ENCODE results near the gene EXOC3L4.
"Not testable (repeated sequence)": the region's sequence is repeated elsewhere in the genome, so short reads cannot be mapped to it uniquely, and the experiment has no call there.

Gene EXOC3L4

DNA sequence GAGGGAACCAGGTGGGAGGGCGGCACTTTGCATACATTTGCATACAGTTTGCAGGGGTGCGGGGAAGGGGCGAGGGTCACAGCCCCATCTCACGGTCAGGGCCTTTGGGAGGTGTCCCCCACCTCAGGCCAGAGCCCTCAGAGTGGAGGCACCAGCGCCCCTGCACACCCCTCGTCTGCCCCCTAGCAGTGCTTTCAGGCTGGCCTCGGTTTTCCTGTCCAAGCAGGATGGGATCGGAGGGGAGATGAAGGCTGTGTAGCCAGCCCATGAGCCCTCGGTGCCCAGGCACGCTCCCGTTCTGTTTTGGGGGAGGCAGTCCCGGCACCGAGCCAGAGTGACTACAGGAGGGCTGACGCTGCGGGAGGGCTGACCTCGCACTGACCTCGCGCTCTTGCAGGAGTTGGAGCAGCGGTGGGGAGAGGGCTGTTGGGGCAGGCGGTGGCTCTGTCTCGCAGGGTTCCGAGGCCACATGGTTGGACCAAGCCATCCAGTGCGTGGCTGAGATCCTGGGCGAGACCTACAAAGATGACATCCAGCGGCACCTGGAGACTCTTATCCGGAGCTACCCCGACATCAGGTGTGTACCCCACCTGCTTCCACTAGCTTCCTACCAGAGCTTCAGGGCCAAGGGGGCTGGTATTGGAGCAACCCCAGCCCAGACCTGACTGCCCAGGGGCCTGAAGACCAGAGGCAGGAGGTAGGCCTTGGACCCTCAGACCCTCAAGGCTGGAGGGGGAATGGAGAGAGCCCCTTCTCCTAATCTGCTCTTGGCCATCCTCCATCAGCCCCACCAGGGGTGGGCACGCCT is 13.6 kb downstream of the EXOC3L4 start:
- DNase-seq, result peak; percentile 38

GRCh38 chr14:103108749-103109207 is 14.3 kb downstream of the EXOC3L4 start:
- no peak for DNase-seq

- peak; percentile 58 for DNase-seq
These were observed 15.3 kb downstream of the EXOC3L4 start for GRCh38 chr14:103109535-103110441.

GRCh38 chr14:103110681-103111231 is 16.2 kb downstream of the EXOC3L4 start:
- no peak for DNase-seq

DNA sequence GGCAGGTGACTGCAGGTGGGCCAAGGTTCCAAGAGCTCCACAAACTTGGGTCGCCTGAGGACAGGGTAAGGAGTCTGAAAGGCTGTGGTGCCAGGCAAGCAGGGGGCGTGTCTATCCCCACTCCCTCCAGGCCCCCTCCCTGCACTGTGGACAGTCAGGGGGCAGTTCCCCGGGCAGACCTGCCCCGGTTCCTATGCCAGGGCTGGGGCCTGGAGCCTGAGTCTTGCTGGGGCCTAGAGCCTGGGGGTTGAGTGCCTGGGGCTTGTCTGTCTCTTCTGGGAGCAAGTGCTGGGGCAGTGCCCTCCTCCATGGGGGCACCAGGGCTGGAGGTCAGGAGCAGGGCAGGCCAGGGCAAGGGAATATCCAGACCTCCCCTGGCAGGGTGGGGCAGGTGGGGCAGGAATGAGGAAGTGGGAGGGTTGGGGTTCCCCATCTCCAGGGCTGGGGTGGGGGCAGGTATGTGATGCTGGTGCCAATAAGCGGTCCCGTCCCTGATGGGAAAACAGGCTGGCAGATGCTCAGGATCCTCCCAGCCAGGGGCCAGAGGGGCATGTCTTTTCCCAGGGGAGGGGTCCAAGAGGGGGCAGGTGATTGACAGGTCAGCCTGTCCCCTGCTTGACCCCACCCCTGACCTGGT is 16.8 kb downstream of the EXOC3L4 start:
- DNase-seq, result no peak

- DNase-seq, result no peak
These were observed 18.1 kb downstream of the EXOC3L4 start for GRCh38 chr14:103112400-103113243.

- no peak for DNase-seq
These were observed 18.8 kb downstream of the EXOC3L4 start for GRCh38 chr14:103113303-103113702.

- no peak for DNase-seq
These were observed 19.2 kb downstream of the EXOC3L4 start for GRCh38 chr14:103113774-103114173.

DNA sequence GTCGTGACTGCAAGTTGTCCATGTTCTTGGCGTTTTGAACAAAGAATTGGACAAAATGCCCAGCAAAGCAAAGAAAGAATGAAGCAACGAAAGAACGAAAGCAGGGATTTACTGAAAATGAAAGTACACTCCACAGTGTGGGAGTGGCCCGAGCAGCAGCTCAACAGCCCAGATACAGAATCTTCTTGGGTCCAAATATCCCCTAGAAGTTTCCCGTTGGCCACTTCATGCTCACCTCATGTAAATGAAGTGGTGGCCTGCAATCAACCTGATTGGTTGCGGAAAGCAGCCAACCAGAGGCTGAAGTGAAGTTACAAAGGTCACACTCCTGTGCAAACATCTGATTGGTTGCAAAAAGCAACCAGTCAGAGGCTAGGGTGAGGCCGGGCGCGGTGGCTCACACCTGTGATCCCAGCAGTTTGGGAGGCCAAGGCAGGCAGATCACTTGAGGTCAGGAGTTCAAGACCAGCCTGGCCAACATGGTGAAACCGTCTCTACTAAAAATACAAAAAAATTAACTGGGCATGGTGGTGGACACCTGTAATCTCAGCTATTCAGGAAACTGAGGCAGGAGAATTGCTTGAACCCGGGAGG is 20.7 kb downstream of the EXOC3L4 start:
- not testable (repeated sequence) for DNase-seq

DNA sequence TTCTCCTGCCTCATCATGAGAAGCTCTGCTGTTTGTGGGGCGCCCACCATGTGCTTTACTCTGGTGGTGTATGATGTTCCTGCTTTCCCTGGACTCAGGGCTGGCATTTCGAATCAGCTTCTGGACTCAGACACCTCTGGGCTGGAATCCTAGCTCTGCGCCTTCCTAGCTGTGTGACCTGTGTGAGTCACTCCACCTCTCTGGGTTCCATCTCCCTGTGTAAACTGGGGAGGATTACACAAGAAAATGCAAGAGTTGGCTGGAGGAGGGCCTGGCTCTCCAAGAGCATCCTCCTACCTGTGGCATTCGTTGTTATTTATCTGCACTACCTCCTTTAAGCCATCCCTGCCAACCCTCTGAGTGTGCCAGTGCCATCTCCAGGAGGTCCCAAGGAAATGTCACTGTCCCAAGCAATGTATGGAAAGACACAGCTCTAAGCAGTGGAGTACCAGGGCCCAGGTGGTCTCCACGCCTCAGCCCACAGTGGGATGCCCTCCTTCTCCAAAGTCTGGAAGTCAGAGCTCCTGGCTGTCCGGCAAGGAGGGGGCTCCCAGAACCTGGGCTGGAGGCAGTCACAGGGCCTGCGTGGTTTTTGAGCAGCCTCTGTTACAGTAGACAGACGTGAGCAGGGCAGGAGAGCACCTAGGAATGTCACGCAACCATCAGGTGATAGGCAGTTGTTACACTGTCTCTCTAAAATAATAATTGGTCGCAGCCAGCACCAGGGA is 21.5 kb downstream of the EXOC3L4 start:
- DNase-seq, result no peak

GRCh38 chr14:103116636-103117035 is 22.1 kb downstream of the EXOC3L4 start:
- no peak for DNase-seq

DNA sequence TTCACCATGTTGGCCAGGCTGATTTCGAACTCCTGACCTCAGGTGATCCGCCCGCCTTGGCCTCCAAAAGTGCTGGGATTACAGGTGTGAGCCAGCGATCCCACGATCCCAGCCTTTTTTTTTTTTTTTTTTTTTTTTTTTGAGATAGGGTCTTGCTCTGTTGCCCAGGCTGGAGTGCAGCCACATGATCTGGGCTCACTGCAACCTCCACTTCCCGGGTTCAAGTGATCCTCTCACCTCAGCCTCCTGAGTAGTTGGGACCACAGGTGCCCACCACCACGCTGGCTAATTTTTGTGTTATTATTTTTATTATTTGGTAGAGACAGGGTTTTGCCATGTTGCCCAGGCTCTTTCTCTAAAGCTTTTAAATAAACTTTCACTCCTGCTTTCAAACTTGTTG is 23.0 kb downstream of the EXOC3L4 start:
- not testable (repeated sequence) for DNase-seq

DNA sequence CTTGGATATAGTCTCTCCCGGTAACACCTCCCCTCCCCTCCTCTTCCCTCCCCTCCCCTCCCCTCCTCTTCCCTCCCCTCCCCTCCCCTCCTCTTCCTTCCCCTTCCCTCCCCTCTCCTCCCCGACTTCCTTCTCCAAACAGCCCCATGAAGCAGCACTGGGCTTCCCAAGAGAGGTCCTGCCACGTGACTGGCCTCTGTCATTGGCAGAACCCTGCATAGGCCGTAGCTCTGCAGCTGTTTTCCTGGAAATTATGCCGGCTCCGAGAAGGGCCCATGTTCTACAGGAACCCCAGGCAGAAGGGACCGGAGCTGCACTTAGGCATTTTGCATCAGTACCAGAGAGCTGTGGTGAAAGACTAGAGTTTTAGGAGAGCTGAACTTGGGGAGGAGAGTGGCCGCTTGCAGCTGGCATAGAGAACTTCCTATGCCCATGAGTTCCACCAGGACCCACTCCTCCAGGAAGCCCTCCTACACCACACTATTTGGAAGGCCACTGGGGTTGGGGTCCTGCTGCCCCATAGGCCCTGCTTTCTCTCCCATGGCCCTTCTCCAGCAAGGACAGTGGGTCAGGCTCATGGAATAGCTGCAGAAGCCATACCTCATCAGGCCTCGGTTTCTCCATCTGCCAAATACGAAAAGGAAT is 23.6 kb downstream of the EXOC3L4 start:
- no peak for DNase-seq

- no peak for DNase-seq
These were observed 24.3 kb downstream of the EXOC3L4 start for GRCh38 chr14:103118663-103119404.

DNA sequence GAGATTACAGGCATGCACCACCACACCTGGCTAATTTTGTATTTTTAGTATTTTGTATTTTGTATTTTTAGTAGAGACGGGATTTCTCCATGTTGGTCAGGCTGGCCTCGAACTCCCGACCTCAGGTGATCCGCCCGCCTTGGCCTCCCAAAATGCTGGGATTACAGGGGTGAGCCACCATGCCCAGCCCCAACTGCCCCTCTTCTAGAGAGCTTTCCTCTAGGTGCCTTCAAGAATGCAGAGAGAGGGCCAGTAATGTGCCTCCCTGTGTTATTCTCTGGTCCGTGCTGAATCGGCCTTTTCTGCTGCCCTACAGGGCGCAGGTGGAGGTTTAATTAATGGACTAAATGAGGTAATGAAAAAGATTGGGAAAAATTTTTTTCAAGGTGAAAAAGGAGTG is 25.0 kb downstream of the EXOC3L4 start:
- not testable (repeated sequence) for DNase-seq

DNA sequence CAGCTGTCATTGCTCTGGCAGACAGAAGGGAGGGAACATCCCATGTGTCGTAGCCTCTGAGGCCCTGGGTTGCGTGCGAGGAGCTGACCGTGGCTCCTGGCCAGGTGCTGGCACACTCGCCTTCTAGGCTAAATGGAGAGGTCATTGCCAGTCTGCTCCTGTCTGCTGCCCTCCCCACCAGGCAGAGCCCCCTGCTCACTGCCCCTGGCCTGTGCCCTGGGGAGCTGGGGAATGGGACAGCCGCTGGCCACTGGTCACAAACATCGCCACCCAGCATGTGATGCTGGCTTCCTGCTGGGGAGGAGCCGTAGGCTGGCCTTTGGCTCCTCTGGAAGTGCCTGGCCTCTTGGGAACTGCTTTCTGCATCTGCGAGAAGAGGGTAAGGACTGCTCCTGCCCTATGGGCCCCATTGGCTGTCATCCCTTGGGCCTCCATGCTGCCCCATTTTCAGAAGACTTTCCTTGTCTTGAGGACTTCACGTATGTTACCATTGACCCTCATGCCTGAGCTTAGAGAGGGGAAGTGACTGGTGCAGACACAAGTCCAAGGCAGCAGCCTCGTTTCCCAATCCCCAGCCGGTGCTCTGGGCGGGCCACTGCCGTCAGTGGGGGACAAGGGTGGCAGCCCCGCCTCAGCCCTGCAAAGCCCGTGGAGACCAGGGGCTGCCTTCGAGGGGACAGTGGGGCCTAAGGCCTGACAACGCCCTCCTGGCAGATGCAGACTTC is 26.8 kb downstream of the EXOC3L4 start:
- no peak for DNase-seq

DNA sequence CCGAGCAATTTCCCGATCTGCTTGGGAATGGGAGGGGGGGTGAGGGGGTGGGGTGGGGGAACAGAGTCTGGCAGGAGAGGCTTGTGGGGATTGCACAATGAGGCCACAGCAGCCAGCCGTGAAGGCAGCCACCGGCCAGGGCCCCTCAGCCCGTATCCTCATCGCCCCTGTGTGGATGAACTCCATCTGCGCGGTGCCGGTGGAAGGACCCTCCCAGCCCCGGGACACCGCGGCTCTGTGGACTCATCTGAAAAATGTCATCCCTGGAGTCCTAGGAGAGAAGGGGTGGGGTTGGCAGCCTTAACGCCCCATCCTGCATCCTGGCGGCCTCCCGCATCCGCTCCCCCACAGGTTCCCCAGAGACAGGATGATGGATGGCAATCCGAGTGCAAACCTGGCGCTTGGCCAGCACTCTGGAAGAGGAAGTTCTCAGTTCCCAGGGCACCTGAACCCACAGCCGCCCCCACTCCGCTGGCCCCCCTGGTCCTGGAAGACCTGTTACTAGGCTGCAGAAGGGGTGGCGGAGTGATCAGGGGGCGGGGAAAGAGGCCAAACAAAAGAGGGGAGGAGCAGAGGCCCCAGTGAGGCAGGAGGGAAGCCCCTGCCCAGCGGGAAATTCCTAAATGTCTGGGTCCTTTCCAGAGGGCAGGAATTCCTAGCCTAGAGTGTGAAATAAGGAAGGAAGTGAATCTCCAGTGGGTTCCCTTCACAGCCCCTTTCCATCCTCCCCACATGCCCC is 27.5 kb downstream of the EXOC3L4 start:
- DNase-seq, result peak; percentile 76

DNA sequence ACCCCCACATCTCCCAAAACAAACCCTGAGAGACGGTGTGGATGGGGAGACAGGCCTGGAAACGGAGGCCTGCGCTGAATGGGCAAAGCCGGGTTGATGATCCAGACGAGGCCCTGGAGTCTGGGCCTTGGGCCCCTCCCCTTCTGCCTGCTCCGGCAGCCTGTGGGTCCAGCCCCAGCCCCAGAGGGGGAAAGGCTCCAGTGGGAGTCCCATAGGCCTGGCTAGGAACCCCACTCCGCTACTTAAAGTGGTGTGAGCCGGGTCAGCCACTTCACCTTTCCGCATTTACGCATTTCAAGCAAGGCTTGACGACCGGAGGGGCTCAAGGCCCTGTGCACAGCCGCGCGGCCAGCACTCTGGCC is 28.0 kb downstream of the EXOC3L4 start:
- no peak for DNase-seq

Measured in retina (tissue), 1 donor.